ENCODE data around the gene RAB12.

DNA sequence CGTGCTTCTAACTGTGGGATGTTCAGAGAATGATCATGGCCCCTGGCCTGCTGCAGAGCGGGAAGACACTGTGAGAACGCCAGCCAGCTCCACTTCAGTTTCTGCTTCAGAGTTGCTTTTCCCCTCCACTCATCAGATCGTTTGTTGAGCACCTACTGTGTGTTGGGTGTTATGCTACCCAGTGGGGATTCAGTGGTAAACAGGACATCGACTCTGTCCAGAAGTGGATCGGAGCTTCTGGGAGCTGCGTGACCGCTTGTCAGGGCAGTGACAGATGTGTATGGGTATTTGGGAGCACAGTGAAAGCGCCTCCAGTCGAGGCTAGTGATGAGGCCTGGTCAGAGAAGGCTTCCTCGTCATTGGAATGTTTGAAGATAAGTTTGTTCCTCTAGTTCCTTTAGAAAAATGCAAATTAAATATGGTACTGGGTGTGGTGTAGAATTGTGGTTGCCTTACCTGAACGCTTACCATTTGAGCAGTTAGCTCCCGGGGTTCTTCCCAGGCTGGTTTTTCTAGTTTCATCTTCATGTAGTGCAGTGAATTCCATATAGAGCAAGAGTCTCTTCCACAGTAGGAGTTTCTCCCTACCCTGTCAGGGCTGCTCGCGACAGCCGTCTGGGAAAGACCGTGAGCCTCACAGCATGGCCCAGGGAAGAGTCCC, 2.8 kb downstream of the RAB12 start:
- TF ChIP-seq, protein P1, sequence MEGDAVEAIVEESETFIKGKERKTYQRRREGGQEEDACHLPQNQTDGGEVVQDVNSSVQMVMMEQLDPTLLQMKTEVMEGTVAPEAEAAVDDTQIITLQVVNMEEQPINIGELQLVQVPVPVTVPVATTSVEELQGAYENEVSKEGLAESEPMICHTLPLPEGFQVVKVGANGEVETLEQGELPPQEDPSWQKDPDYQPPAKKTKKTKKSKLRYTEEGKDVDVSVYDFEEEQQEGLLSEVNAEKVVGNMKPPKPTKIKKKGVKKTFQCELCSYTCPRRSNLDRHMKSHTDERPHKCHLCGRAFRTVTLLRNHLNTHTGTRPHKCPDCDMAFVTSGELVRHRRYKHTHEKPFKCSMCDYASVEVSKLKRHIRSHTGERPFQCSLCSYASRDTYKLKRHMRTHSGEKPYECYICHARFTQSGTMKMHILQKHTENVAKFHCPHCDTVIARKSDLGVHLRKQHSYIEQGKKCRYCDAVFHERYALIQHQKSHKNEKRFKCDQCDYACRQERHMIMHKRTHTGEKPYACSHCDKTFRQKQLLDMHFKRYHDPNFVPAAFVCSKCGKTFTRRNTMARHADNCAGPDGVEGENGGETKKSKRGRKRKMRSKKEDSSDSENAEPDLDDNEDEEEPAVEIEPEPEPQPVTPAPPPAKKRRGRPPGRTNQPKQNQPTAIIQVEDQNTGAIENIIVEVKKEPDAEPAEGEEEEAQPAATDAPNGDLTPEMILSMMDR (conservative IDR thresholded peaks at IDR 0.05 in 1 of 2, IDR thresholded peaks at IDR 0.05 in 1 of 2; ENCODE audit: low read depth in 1 of 2, low read length in 2 of 2): no peak
- TF ChIP-seq EZH2 (IDR thresholded peaks at IDR 0.05; ENCODE audit: low read length, missing control alignments): no peak

Data from fibroblast of lung (primary cell).